ENCODE measurements around the gene EMC7.

Gene EMC7

DNA sequence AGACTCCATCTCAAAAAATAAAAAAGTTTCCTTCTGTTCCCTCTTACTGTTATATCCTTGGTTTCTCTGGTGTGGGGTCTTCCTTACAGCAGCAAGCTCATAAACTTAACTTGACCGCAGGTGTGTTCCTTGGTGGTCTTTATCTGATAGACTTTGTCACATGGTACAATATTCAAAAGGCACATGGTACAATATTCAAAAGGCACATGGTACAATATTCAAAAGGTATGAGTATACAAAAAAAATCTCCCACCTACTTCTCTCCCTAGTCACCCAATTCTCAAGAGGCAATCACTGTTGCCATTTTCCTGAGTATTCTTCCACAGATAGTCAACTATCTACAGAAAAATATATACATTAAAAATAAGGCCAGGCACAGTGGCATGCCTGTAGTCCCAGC lies 4.8 kb upstream of the EMC7 start:
- Histone ChIP-seq H3K4me1 (no peaks in the 10 kb centered on the region), H3K9me3 (no peaks in the 10 kb centered on the region), H3K36me3 (no peaks in the 10 kb centered on the region), H3K4me3 (ENCODE audit: low read depth, low read length) (no peak overlapping the region), H3K27me3 (no peaks in the 10 kb centered on the region)
- no peak for DNase-seq
- TF ChIP-seq CTCF (IDR thresholded peaks at IDR 0.05; ENCODE audit: low read depth, low read length): no peak

GRCh38 chr15:34102175-34102925 lies 688 bp upstream of the EMC7 start:
- no peak for DNase-seq
- H3K4me1 ChIP-seq: no peaks in the 10 kb centered on the region
- TF ChIP-seq CTCF (IDR thresholded peaks at IDR 0.05; ENCODE audit: low read depth, low read length): no peak

DNA sequence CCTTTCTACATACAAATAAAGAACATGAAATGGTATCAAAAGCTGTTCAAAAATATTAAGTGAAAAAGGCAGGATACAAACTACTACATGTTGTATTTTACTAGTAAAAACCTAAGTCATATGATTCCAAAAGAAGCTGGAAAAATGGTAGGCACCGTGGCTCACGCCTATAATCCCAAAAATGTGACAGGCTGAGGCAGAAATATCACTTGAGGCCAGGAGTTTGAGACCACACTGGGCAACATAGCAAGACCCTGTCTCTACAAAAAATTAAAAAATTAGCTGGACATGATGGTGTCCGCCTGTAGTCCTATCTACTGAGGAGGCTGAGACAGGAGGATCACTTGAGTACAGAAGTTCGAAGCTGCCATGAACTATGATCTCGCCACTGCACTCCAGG lies 1.7 kb downstream of the EMC7 start:
- Histone ChIP-seq H3K9me3 (no peaks in the 10 kb centered on the region), H3K36me3 (peaks cover 8% of the 10 kb centered on the region), H3K4me3 (ENCODE audit: low read depth, low read length) (no peak overlapping the region), H3K4me1 (no peaks in the 10 kb centered on the region), H3K27me3 (no peaks in the 10 kb centered on the region)
- DNase-seq: no peak
- TF ChIP-seq CTCF (IDR thresholded peaks at IDR 0.05; ENCODE audit: low read depth, low read length): no peak

More at GRCh38 chr15:34102175-34102925, 688 bp upstream of the EMC7 start:
- H3K4me3 ChIP-seq (ENCODE audit: low read depth, low read length): peak overlapping the region; percentile 98
- no peaks in the 10 kb centered on the region for H3K36me3 ChIP-seq
- no peaks in the 10 kb centered on the region for H3K27me3 ChIP-seq
- no peaks in the 10 kb centered on the region for H3K9me3 ChIP-seq

- H3K36me3 ChIP-seq: peaks cover 39% of the 10 kb centered on the region
- no peaks in the 10 kb centered on the region for H3K27me3 ChIP-seq
- no peak overlapping the region for H3K4me3 ChIP-seq (ENCODE audit: low read depth, low read length)
- no peaks in the 10 kb centered on the region for H3K9me3 ChIP-seq
- no peak for DNase-seq
- H3K4me1 ChIP-seq: no peaks in the 10 kb centered on the region
- TF ChIP-seq CTCF (IDR thresholded peaks at IDR 0.05; ENCODE audit: low read depth, low read length): no peak
These were observed 15.9 kb downstream of the EMC7 start for GRCh38 chr15:34085746-34086145.

GRCh38 chr15:34084086-34084485 lies 17.6 kb downstream of the EMC7 start:
- Histone ChIP-seq H3K4me3 (ENCODE audit: low read depth, low read length) (no peak overlapping the region), H3K36me3 (peaks cover 31% of the 10 kb centered on the region), H3K4me1 (no peaks in the 10 kb centered on the region), H3K27me3 (no peaks in the 10 kb centered on the region), H3K9me3 (no peaks in the 10 kb centered on the region)
- no peak for TF ChIP-seq CTCF (IDR thresholded peaks at IDR 0.05; ENCODE audit: low read depth, low read length)
- DNase-seq: no peak

GRCh38 chr15:34079904-34080303 lies 21.8 kb downstream of the EMC7 start:
- no peak overlapping the region for H3K4me3 ChIP-seq (ENCODE audit: low read depth, low read length)
- H3K27me3 ChIP-seq: no peaks in the 10 kb centered on the region
- TF ChIP-seq CTCF (IDR thresholded peaks at IDR 0.05; ENCODE audit: low read depth, low read length): no peak
- no peaks in the 10 kb centered on the region for H3K4me1 ChIP-seq
- H3K9me3 ChIP-seq: no peaks in the 10 kb centered on the region
- peaks cover 8% of the 10 kb centered on the region for H3K36me3 ChIP-seq
- no peak for DNase-seq
